Stimulated activated naive CD4-positive, alpha-beta T cell (primary cell): ENCODE data around the gene TBC1D24.
A peak's percentile ranks its signal among the peaks of the same experiment; 100 is the strongest.

ENCODE experiments used
- DNase-seq, 6 experiments: peaks; one replicate each; lab custom pipeline; 2025; lab: John Stamatoyannopoulos, UW

The TBC1D24 gene

DNA sequence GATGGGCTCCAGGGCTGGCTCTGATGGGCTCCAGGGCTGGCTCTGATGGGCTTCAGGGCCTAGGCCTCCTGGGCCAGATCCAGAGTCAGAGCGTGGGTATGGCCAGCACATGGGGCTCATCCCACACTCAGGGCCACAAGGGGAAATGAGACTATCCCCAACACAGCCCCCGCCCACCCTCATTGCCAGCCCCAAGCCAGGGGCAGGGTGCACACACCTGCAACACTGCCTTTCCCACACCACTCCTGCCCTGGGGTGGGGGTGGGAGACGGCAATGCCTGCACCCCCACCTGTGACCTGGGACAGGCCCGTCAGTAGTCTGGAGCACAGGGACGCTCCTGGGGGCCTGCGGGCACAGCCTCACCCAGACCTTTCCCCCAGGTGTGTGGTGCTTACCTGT is 24.5 kb downstream of the TBC1D24 start:
- no peak for DNase-seq

- DNase-seq: no peak
Observed at GRCh38 chr16:2499890-2500429, 25.0 kb downstream of the TBC1D24 start.

- no peak for DNase-seq
Observed at GRCh38 chr16:2500430-2500917, 25.5 kb downstream of the TBC1D24 start.

GRCh38 chr16:2500918-2501750 is 26.2 kb downstream of the TBC1D24 start:
- DNase-seq: peak; percentile 38 to 82 (median 73)

- no peak for DNase-seq
Observed at GRCh38 chr16:2501946-2502895, 27.3 kb downstream of the TBC1D24 start.

GRCh38 chr16:2505695-2506094 is 30.8 kb downstream of the TBC1D24 start:
- DNase-seq: no peak

- no peak for DNase-seq
Observed at GRCh38 chr16:2507052-2507659, 32.2 kb downstream of the TBC1D24 start.

- DNase-seq: no peak
Observed at GRCh38 chr16:2507665-2508064, 32.7 kb downstream of the TBC1D24 start.

GRCh38 chr16:2508722-2509400 is 33.9 kb downstream of the TBC1D24 start:
- no peak for DNase-seq

- DNase-seq: no peak
Observed at GRCh38 chr16:2511128-2511800, 36.3 kb downstream of the TBC1D24 start.

DNA sequence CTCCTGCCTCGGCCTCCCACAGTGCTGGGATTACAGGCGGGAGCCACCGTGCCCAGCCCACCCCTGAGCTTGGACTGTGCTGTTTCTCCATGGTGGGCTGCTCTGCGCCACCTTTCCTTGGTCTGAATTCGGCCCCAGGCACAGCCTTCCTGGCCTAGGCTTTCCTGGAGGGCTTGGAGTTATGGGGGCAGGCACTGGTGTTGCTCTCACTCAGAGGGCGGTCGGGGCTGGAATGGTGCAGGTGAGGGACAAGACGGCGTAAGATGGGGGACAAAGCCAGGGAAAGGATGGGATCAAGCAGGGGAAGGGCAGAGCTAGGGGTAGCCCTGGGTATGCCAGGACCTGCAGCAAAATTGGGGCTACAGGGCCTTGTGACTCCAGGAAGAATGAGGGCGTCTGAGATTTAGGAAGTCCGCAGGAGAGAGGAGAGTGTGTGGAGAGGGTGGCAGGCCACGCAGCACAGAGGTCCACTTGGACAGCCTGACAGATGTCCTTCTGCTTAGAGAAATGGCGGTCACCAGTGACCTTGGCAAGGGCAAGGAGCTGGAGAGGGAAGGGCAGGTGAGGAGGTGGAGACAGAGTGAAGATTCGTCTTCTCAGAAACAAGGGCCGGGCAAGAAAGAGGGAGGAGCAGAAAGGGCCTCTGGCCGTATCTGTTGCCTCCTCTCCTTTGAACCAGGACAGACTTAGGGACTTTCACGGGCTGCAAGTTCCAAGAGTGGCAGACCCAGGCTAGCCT is 37.2 kb downstream of the TBC1D24 start:
- no peak for DNase-seq

DNA sequence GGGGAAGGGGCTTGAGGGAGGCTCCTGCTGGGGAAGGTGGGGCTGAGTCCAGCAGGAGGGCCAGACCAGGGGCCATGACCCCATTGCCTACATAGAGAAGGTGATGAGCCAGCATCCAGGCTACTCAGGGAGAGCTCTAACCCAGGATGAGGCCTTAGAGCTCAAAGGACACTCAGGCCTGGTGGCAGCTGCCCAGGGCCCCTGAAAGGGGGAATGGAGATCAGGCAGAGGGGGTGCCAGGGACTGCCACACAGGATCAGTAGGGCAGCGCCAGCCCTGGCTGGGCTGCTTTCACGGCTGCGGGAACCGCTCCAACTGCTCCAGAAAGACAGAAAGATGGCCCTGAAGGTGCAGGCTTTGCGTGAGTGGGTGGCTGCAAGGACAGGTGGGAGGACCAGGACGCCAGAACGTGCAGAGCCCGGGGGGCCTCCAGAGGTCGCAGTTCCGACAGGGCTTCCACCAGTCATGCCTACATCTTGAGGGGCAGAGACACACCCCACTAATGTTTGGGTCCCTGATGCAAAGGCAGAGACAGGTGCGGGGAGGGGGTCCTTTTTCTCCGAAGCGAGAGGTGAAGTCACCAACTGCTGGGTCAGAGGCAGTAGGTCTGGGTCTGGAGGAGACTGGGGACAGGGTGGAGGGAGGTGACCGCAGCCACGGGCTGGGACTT is 37.9 kb downstream of the TBC1D24 start:
- peak in 4 of 6 experiments; percentile 30 to 56 (median 50) for DNase-seq

- DNase-seq: peak; percentile 85 to 99 (median 92)
Observed at GRCh38 chr16:2513405-2514332, 38.7 kb downstream of the TBC1D24 start, which contains the start of gene ATP6V0C. Gene ATP6V0C, plus strand, starts transcription at chr16:2513952. Its CDS starts 152 bp downstream, at chr16:2514104.

DNA sequence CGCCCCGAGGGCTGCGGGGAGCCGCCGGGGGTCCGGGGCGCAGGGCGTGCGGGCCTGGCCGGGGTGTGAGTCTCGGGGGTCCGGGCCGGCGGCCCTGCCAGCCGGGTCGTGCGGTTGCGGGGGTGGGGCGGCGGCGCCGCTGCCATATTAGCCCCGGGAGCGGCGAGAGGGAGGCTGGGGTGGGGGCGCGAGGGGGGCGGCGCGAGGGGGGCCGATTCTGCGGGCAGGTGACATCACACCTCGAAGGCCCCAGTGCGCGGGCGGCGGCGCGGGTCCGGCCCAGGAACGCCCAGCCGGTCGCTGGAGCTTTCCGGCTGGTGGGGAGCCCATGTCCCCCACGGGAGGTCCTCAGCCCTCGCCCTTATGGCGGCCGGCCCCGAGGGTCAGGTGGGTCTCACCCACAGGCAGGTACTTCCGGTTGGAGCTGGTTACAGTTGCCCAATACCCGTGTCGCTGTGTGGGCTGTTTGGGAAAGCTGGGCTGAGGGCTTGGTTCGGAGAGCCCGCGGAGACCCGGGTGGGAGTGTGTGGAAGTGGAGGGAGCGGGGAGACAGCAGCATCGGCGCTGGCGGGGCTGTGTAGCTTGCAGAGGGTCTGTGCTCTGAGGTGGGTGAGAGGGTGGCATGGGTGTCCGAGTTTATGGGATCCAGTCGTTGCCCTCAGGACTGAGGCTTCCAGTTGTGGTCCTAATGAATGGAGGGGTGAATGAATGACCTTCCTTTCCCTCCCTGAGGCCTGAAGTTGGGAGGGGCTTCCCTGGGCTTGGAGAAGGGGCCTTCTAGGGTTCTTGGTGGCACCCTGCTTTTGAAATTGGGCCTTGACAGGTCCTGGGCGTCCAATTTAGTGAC is 39.6 kb downstream of the TBC1D24 start:
- peak in 5 of 6 experiments; percentile 37 to 67 (median 56) for DNase-seq

DNA sequence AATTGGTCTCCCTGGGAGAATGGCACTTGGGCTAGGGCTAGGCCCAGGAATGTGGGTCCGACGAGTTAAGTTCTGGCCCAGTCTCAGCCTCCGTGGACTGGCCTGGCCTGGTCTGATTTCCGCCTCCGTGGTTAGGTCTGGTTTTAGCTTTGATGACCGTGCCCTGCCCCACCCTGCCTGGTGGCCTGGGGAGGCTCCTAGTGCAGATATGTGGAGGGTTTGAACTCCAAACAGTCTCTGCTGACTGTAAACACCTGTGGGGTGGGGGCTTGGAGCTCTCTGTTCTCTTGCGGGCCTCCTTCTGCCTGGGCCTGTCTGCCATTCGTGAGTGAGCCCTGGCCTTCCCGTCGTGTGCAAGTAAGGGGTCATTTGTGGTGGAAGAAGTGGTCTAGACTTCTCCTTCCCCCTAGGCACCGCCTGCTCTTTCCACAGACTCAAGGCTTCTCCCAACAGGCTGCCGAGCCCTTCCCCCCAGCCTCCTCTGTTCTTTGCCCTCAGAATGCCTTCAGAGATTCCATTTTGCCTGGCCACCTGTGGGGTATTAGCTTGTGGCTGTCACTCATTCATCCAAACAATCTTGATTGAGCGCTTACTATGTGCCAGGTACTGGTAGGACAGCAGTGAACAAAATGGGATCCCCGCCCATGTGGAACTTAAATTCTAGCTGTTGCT is 40.4 kb downstream of the TBC1D24 start:
- peak in 1 of 6 experiments; percentile 19 for DNase-seq

- DNase-seq: no peak
Observed at GRCh38 chr16:2516391-2517240, 41.7 kb downstream of the TBC1D24 start.
